Right forelimb (tissue), 1 donor: ENCODE data around the gene SAT2.

Experiments
- DNase-seq: peaks from one replicate; pipeline ENCODE4 v3.0.0-alpha.2; 2018

Gene SAT2

GRCh38 chr17:7589891-7590691 is 37.5 kb downstream of the SAT2 start, which contains the start of gene SOX15:
TSS of gene SOX15 (minus strand) at chr17:7590094. CDS start at chr17:7589676, 418 bp downstream.
- DNase-seq, result peak; percentile 45

- peak; percentile 87 for DNase-seq
Observed at GRCh38 chr17:7589204-7589868, 38.3 kb downstream of the SAT2 start.

GRCh38 chr17:7588553-7589203 is 38.9 kb downstream of the SAT2 start:
- DNase-seq, result no peak

GRCh38 chr17:7587420-7588151 is 40.0 kb downstream of the SAT2 start:
- peak; percentile 49 for DNase-seq

GRCh38 chr17:7586673-7587419 is 40.8 kb downstream of the SAT2 start:
- DNase-seq, result no peak

GRCh38 chr17:7583253-7584109 is 44.1 kb downstream of the SAT2 start, which contains the start of gene MPDU1:
TSS of gene MPDU1 (plus strand) at chr17:7583852. CDS start at chr17:7583863, 11 bp downstream.
- peak; percentile 99 for DNase-seq

- no peak for DNase-seq
Observed at GRCh38 chr17:7582396-7583252, 45.0 kb downstream of the SAT2 start.

GRCh38 chr17:7580604-7581575 is 46.7 kb downstream of the SAT2 start:
- peak; percentile 40 for DNase-seq

GRCh38 chr17:7579834-7580603 is 47.6 kb downstream of the SAT2 start:
- DNase-seq, result no peak

GRCh38 chr17:7579001-7579833 is 48.4 kb downstream of the SAT2 start, which contains the start of gene CD68:
TSS of gene CD68 (plus strand) at chr17:7579638. CDS start at chr17:7579678, 40 bp downstream.
- peak; percentile 70 for DNase-seq

GRCh38 chr17:7577327-7578199 is 50.1 kb downstream of the SAT2 start:
- DNase-seq, result no peak

- no peak for DNase-seq
Observed at GRCh38 chr17:7576432-7576937, 51.1 kb downstream of the SAT2 start.
